Activated B cell treated with CpG ODN at 0.5 μM for 24 hours (primary cell): ENCODE data around the gene SDF2. TPM values are rescaled to one million over a fixed set of nuclear protein-coding genes. Genes with fewer than 3 reads are reported as not detected.

ENCODE experiments used
- ATAC-seq: fragments of 200-7000 bp; cut with Tn5 transposase; one replicate; pipeline ENCODE4 v1.10.0; 2021; ENCODE audit warnings: low read depth, mild to moderate bottlenecking, moderate library complexity
- CTCF ChIA-PET: fragments of 350-600 bp; sonication (Branson Sonifier 250); formaldehyde crosslinking; loops from one replicate; lab custom pipeline; 2021; ENCODE audit warnings: antibody characterized with exemption; lab: Charles Lee
- POLR2A ChIA-PET: fragments of 350-600 bp; sonication (Branson Sonifier 250); formaldehyde crosslinking; loops from one replicate; lab custom pipeline; 2021; ENCODE audit warnings: antibody characterized with exemption; lab: Charles Lee
- DNase-seq: peaks from one replicate; pipeline ENCODE4 v3.0.0; 2022
- H3K27ac Mint-ChIP-seq: one replicate; pipeline ENCODE4 v1.8.0; 2020; ENCODE audit warnings: mixed read lengths
- H3K27me3 Mint-ChIP-seq: one replicate; pipeline ENCODE4 v1.8.0; 2021; ENCODE audit warnings: mixed read lengths
- H3K36me3 Mint-ChIP-seq: one replicate; pipeline ENCODE4 v1.8.0; 2021; ENCODE audit warnings: low read depth, mixed read lengths
- H3K4me1 Mint-ChIP-seq: one replicate; pipeline ENCODE4 v1.8.0; 2021; ENCODE audit warnings: mixed read lengths
- H3K4me3 Mint-ChIP-seq: one replicate; pipeline ENCODE4 v1.8.0; 2020; ENCODE audit warnings: mild to moderate bottlenecking, mixed read lengths
- H3K9me3 Mint-ChIP-seq: one replicate; pipeline ENCODE4 v1.8.0; 2020; ENCODE audit warnings: mixed read lengths
- CTCF ChIP-seq: fragments of 200-600 bp; IDR thresholded peaks from one replicate; pipeline ENCODE4 v1.8.0; 2022; ENCODE audit warnings: antibody characterized with exemption, mild to moderate bottlenecking
- intact Hi-C: fragments of 100-400 bp; cut with micrococcal nuclease; formaldehyde crosslinking; loops from one replicate; pipeline ENCODE4 v1.15.1; 2024
- total RNA-seq: library from RNA; stranded (reverse); gene quantifications from 2 replicates; pipeline ENCODE4 v1.2.3, GENCODE V29; 2022

Gene SDF2
- total RNA-seq, 1 donor from 2014 or later, result 47.7 TPM

- no peaks in the 10 kb centered on the region for H3K27me3 Mint-ChIP-seq
- ChIA-PET CTCF (no interaction called here), POLR2A (no interaction called here)
- ATAC-seq (no peak), DNase-seq (no peak)
- intact Hi-C loops, result no loop called here
- no peak overlapping the region for H3K4me3 Mint-ChIP-seq
- H3K36me3 Mint-ChIP-seq, result peaks cover 98% of the 10 kb centered on the region
- no peaks in the 10 kb centered on the region for H3K4me1 Mint-ChIP-seq
- H3K27ac Mint-ChIP-seq, result no peak overlapping the region
- no peak for TF ChIP-seq CTCF
- no peaks in the 10 kb centered on the region for H3K9me3 Mint-ChIP-seq
These were observed 36.7 kb upstream of the SDF2 start for GRCh38 chr17:28698253-28698941.

DNA sequence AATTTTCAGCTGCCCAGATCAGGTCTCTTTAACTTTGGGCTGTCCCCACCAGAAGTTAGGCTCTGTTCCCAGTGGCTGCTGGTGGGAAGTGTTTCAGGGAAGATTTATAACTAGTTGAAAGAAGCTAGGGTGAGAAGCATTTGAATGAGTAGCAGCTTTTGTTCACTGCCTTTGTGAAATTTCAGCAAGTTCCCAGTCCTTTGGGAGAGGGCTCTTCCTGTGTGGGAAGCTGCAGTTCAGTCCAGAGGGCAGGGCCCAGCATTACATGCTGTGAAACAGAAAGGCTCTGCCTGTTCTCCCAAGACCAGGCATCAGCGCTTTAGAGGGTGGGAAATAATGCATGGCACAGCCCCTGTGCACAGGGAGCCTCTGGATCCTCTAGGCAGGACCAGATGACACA lies 32.2 kb upstream of the SDF2 start:
- ChIA-PET POLR2A (no interaction called here), CTCF (interaction anchor here (2.1 kb wide), 1 partner anchor 47 kb away, joined by 5 read pairs; no protein-coding TSS in a partner anchor)
- Mint-ChIP-seq H3K9me3 (no peaks in the 10 kb centered on the region), H3K27me3 (no peaks in the 10 kb centered on the region), H3K36me3 (peaks cover 89% of the 10 kb centered on the region), H3K27ac (no peak overlapping the region), H3K4me1 (no peaks in the 10 kb centered on the region), H3K4me3 (no peak overlapping the region)
- TF ChIP-seq CTCF, result no peak
- DNase-seq, result no peak
- ATAC-seq, result no peak
- intact Hi-C loops, result no loop called here

GRCh38 chr17:28689011-28689410 lies 27.3 kb upstream of the SDF2 start:
- DNase-seq (no peak), ATAC-seq (no peak)
- Mint-ChIP-seq H3K4me1 (no peaks in the 10 kb centered on the region), H3K9me3 (no peaks in the 10 kb centered on the region), H3K4me3 (no peak overlapping the region), H3K36me3 (peaks cover 90% of the 10 kb centered on the region), H3K27ac (no peak overlapping the region), H3K27me3 (no peaks in the 10 kb centered on the region)
- CTCF ChIA-PET, result no interaction called here
- intact Hi-C loops, result no loop called here
- TF ChIP-seq CTCF, result no peak
- POLR2A ChIA-PET, result interaction anchor here (0.6 kb wide), 1 partner anchor 22 kb away, joined by 9 read pairs; no protein-coding TSS in a partner anchor

GRCh38 chr17:28688481-28688880 lies 26.8 kb upstream of the SDF2 start:
- POLR2A ChIA-PET, result interaction anchor here (0.6 kb wide), 1 partner anchor 22 kb away, joined by 9 read pairs; no protein-coding TSS in a partner anchor
- H3K4me3 Mint-ChIP-seq, result no peak overlapping the region
- no peak overlapping the region for H3K27ac Mint-ChIP-seq
- DNase-seq (no peak), ATAC-seq (no peak)
- H3K9me3 Mint-ChIP-seq, result no peaks in the 10 kb centered on the region
- H3K27me3 Mint-ChIP-seq, result no peaks in the 10 kb centered on the region
- H3K36me3 Mint-ChIP-seq, result peaks cover 89% of the 10 kb centered on the region
- no peak for TF ChIP-seq CTCF
- CTCF ChIA-PET, result no interaction called here
- intact Hi-C loops, result no loop called here
- no peaks in the 10 kb centered on the region for H3K4me1 Mint-ChIP-seq

GRCh38 chr17:28686296-28686695 lies 24.6 kb upstream of the SDF2 start:
- intact Hi-C loops, result no loop called here
- H3K4me1 Mint-ChIP-seq, result no peaks in the 10 kb centered on the region
- no peak for ATAC-seq
- H3K27me3 Mint-ChIP-seq, result no peaks in the 10 kb centered on the region
- no peak for DNase-seq
- no peaks in the 10 kb centered on the region for H3K9me3 Mint-ChIP-seq
- H3K36me3 Mint-ChIP-seq, result peaks cover 98% of the 10 kb centered on the region
- ChIA-PET CTCF (interaction anchor here (0.6 kb wide), 1 partner anchor 38 kb away, joined by 3 read pairs; no protein-coding TSS in a partner anchor), POLR2A (no interaction called here)
- TF ChIP-seq CTCF, result no peak
- no peak overlapping the region for H3K27ac Mint-ChIP-seq
- H3K4me3 Mint-ChIP-seq, result no peak overlapping the region
